GM12892 (cell line): ENCODE results near the gene RAN.

Experiments used
- DNase-seq: peaks from one replicate; pipeline ENCODE4 v3.0.0; 2011; ENCODE audit not compliant: insufficient read length
- FAIRE-seq: peaks from 2 replicates; lab custom pipeline; 2011; peaks lifted over from hg19 to GRCh38; lab: Jason Lieb, UNC
- POLR2A ChIP-seq: IDR thresholded peaks from 2 replicates; pipeline ENCODE4 v1.6.1; 2011; ENCODE audit warnings: low read depth, low read length, control low read depth
- POLR2AphosphoS5 ChIP-seq: IDR thresholded peaks from 2 replicates; pipeline ENCODE4 v1.6.1; 2011; ENCODE audit warnings: low read depth, low read length, control low read depth
- TAF1 ChIP-seq: IDR thresholded peaks from 2 replicates; pipeline ENCODE4 v1.6.1; 2011; ENCODE audit warnings: low read depth, mild to moderate bottlenecking, control low read depth, low read length, borderline replicate concordance

RAN gene

GRCh38 chr12:130925666-130926015 lies 53.8 kb downstream of the RAN start:
- FAIRE-seq (no peak), DNase-seq (no peak)
- TF ChIP-seq TAF1 (no peak), POLR2A (no peak), POLR2AphosphoS5 (no peak)
